HG02588 (cell line): ENCODE results near the gene NOP9.

Source experiments
- ATAC-seq: cut with Tn5 transposase; IDR thresholded peaks from one replicate; pipeline ENCODE4 v1.9.1; 2021; ENCODE audit warnings: mild to moderate bottlenecking, moderate library complexity; ENCODE audit not compliant: unreplicated experiment

NOP9 gene

GRCh38 chr14:24280797-24281460 is 18.7 kb upstream of the NOP9 start:
- no peak for ATAC-seq

GRCh38 chr14:24281636-24282035 is 18.0 kb upstream of the NOP9 start:
- no peak for ATAC-seq

GRCh38 chr14:24282736-24283135 is 16.9 kb upstream of the NOP9 start:
- ATAC-seq: no peak

DNA sequence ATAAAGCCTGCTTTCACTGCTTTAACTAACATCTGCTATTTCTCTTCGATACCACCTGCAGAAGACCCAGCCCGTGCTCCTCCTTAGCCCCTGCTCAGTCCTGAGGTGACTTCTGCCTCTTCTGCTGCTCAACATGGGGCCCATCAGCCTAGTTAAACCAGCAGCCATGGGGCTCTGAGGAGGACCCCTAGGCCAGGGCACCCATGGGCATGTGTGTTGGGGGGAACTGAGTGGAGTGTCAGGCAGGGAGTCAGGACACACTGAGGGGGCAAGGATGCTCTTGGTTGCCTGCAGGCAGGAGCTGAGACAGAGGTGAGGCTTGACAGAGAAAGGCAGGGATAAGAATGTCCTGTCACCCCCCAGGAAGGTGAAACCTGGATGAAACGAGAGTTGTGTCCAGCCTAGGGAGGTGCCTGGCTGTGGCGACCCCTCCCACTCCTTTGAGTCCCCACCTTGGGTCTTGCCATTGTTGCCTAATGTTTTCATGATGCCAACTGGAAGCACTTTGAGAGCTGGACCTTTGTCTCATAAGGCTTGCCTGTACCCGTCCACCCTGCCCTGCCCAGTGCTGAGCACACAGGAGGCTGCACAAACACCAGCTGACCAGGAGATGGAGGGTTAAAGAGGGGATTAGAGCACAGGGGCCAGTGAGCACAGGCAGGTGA is 15.7 kb upstream of the NOP9 start:
- no peak for ATAC-seq

DNA sequence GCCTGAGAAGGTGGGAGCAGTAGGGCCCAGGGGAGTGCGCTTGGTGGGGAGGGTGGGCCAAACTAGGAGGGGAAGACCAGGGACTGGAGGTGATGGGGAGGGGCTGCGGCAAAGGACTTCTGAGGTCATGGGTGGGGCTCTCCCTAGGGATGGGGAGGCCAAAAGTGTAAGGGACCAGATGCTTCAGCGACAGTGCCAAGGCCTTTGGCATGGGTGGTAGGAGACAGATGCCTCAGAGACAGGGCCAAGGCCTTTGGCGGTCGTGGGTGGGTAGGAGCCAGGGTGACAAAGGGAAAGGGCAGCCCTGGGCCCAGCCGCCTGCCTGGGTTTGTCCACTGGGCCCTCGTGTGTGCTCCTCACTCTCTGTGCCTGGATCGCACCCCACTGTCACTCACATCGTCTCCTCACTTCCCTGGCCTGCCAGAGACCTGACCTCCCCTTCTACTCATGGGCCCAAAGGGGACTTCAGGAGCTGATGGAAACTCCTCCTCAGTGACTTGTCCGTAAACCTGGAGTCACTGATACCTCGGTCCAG is 15.1 kb upstream of the NOP9 start:
- no peak for ATAC-seq

- no peak for ATAC-seq
These were observed 14.3 kb upstream of the NOP9 start for GRCh38 chr14:24285351-24285750.

- ATAC-seq: no peak
These were observed 12.7 kb upstream of the NOP9 start for GRCh38 chr14:24286996-24287395.

DNA sequence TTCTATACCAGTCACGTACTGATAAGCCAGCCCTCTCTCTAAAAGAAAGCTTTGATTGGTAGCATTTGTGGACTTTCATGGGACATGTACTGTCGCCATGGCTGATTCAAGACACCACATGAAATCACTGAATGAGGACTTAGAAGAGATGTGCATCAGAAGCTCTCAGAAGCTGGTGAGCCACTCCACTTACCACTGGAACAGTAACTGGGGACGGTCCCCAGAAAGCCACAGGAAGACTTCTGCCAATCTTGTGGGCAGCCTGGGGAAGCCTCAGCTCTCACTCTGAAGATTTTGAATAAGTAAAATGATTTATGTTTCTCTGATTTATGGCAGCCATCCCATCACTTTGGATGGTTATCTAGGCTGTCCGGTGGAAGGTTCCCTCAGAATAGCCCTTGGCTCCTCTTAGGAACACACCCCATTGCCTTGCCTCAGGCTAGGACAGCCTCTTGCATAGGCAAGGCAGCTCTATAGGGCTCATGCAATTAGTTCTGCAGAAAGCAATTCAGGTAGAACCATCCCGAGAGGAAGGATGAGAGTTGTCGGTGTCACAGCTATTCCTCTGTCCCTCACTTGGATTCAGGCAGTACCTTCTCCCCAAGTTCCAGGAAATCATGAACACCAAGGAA is 9.9 kb upstream of the NOP9 start:
- ATAC-seq: peak; percentile 67

- ATAC-seq: no peak
These were observed 8.9 kb upstream of the NOP9 start for GRCh38 chr14:24290746-24291145.

- ATAC-seq: no peak
These were observed 8.1 kb upstream of the NOP9 start for GRCh38 chr14:24291446-24292117.

GRCh38 chr14:24292118-24292807 is 7.4 kb upstream of the NOP9 start:
- no peak for ATAC-seq

DNA sequence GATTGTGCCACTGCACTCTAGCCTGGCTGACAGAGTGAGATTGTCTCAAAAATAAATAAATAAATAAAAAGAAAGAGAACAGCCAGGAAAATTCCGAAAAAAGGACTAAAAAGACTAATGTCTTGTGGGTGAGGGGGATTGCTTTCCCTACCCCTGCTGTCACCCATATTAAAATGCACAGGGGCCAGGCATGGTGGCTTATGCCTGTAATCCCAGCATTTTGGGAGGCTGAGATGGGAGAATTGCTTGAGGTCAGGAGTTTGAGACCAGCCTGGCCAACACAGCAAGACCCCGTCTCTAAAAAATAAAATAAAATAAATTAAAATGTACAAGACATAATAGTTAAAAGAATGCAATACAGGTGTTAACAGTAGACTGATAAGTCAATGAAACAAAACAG is 6.1 kb upstream of the NOP9 start:
- no peak for ATAC-seq

DNA sequence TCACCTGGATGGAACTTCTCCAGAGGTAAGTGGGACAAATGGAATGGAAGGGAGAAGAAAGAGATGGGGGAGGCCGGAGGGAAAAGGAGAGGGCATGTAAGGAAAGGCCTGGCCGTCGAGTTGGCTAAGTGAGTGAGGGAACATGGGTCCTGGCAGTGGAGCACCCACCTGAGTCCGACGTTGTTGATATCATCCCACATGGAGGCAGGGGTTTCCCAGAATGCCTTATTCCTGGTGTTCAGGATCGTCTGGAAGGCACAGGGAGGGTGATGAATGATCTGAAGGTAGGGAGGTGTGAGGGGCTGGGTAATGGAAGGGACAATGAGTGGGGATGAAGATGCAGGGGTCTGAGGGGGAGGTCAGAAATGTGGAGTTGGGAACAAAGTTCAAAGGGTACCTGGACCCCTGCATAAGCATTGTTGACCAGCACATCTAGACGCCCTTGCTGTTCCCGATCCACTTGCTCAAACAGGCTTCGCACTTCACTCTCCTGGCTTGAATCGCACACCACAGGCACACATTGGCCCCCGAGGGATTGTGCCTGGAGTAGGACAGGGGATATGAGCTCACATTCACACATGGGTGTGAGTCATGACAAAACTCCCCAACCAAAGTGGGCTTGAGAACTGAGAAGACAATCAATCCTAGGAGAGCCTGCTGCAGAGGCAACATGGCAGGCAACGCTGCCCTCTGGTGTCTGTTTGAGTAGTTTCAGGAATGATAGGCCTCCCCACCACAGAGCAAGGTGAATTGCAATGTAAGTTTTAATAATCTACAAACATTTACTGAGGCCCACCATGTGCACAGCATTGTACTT is 3.1 kb upstream of the NOP9 start:
- peak; percentile 39 for ATAC-seq

GRCh38 chr14:24297190-24297964 is 2.3 kb upstream of the NOP9 start:
- ATAC-seq: peak; percentile 10

DNA sequence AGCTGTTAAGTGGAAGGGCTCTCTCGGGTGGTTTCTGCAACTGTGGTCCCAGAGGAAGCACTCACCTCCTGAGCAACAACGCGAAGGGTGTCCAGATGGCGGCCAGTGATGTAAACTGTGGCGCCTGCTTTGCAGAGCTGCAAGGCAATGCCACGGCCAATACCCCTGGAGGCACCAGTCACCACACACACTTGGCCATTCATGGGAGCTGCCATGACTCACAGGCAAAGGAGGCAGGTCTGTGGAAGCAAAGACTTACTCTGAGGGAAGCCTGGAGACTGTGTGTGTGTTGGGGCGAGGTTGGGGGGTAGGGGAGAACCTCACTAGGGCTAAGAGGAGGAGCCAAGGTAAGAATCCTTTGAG is 777 bp upstream of the NOP9 start:
- ATAC-seq: no peak

DNA sequence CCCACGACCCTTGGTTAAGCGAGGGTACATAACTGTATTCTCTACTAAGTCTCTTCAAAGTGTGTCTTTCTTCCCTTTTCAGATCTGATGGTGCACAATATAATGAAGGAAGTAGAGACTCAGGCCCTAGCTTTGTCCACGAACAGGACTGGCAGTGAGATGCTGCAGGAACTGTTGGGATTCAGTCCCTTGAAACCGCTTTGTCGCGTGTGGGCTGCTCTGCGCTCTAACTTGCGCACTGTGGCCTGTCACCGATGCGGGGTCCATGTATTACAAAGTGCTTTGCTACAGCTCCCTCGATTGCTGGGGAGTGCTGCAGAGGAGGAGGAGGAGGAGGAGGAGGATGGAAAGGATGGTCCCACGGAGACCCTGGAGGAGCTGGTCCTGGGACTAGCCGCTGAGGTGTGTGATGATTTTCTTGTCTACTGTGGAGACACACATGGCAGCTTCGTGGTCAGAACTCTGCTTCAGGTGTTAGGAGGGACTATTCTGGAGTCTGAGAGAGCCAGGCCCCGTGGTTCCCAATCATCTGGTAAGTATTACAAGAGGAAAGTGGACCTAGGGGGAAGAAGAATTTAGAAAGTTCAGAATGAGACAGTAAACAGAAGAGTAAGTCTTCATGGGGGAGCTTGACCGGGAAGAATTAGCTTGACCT is 803 bp downstream of the NOP9 start:
- ATAC-seq: no peak

DNA sequence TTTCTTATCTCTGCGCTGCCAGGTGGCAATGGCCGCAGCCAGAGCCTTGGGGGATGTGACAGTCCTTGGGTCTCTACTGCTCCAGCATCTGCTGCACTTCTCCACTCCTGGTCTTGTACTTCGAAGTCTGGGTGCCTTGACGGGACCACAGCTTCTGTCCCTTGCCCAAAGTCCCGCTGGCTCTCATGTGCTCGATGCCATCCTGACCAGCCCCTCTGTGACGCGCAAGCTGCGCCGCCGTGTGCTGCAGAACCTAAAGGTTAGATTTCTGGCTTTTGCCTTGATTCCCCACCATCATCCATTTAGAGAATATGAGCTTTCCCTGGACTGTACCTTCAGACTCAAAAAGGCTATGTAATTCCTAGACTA is 4.4 kb downstream of the NOP9 start:
- ATAC-seq: no peak

DNA sequence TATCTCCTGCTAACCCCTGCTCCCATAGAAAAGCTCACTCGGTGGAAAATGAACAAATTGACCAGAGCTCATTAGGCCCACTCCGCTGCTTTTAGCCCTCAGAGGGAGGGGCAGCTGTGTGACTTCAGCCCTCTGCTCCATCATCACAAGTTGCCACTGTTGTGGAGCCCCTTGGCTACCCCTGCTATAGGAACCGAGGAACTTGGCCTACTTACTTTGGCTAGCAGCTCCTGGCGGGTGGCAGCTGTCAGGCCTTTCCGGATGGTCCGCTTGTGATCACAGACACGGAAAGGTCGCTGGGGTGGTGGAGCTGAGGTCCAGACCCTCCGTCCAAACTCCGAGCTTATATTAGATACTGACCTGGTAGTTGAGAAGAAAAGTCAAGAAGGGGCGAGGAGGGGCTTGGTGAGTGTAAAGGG is 7.5 kb downstream of the NOP9 start:
- no peak for ATAC-seq
